A549 (cell line): ENCODE results near the gene SARDH. TPM values are rescaled to one million over a fixed set of nuclear protein-coding genes. Genes with fewer than 3 reads are reported as not detected.

Source experiments
- ATAC-seq, 2 experiments: fragments of 200-7000 bp in 1 of 2; fragments of >200 bp in 1 of 2; cut with Nextera tagmentation in 1 of 2; cut with Tn5 transposase in 1 of 2; 3 replicates each; pipeline versions ENCODE4 v1.8.0 to v1.9.1; 2018 to 2020; ENCODE audit warnings: mild to moderate bottlenecking in 1 of 2, moderate library complexity in 1 of 2
- CTCF ChIA-PET: fragments of 300-600 bp; sonication (Branson Sonifier 250); formaldehyde crosslinking; extraction: SDS; loops from one replicate; lab custom pipeline; 2021; ENCODE audit warnings: antibody characterized with exemption, inconsistent platforms; lab: Yijun Ruan, JAX
- POLR2A ChIA-PET: fragments of 350-600 bp; formaldehyde crosslinking; extraction: SDS; loops from one replicate; lab custom pipeline; 2021; ENCODE audit warnings: antibody characterized with exemption, inconsistent platforms; lab: Yijun Ruan, JAX
- DNase-seq, 2 experiments: peaks; one replicate each; pipeline versions ENCODE4 v3.0.0 to v3.0.0-alpha.2; 2011 to 2016; ENCODE audit warnings: low read depth in 1 of 2, low spot score in 1 of 2
- FAIRE-seq: peaks from 2 replicates; lab custom pipeline; 2011; peaks lifted over from hg19 to GRCh38; lab: Jason Lieb, UNC
- H3K27ac ChIP-seq, 2 experiments: fragments of >200 bp; sonication (Bioruptor Twin); formaldehyde crosslinking; 3 replicates each; pipeline ENCODE4 v1.5.1; 2016 to 2017
- H3K4me1 ChIP-seq: fragments of >200 bp; sonication (Bioruptor Twin); formaldehyde crosslinking; 3 replicates; pipeline ENCODE4 v1.6.1; 2016
- H3K4me2 ChIP-seq: fragments of >200 bp; sonication (Bioruptor Twin); formaldehyde crosslinking; 3 replicates; pipeline ENCODE4 v1.6.1; 2016
- H3K4me3 ChIP-seq: fragments of >200 bp; sonication (Bioruptor Twin); formaldehyde crosslinking; 3 replicates; pipeline ENCODE4 v1.5.1; 2016
- H3K9me3 ChIP-seq: fragments of >200 bp; sonication (Bioruptor Twin); formaldehyde crosslinking; 3 replicates; pipeline ENCODE4 v1.6.1; 2016
- BCL3 ChIP-seq: fragments of >200 bp; sonication (Bioruptor Twin); formaldehyde crosslinking; IDR thresholded peaks from 3 replicates; pipeline ENCODE4 v1.6.1; 2016
- CHD2 ChIP-seq: fragments of 150-350 bp; IDR thresholded peaks from 2 replicates; pipeline ENCODE4 v1.6.1; 2014; ENCODE audit warnings: low read length; ENCODE audit not compliant: partially characterized antibody
- CTCF ChIP-seq: fragments of >200 bp; sonication (Bioruptor Twin); formaldehyde crosslinking; IDR thresholded peaks from 3 replicates; pipeline ENCODE4 v1.5.1; 2016
- EHF ChIP-seq: fragments of 250-450 bp; sonication (Bioruptor Pico); IDR thresholded peaks from 2 replicates; pipeline ENCODE4 v1.5.0; 2020; ENCODE audit warnings: mild to moderate bottlenecking
- ESRRA ChIP-seq: fragments of 150-350 bp; IDR thresholded peaks from 2 replicates; pipeline ENCODE4 v1.6.1; 2014; ENCODE audit warnings: mild to moderate bottlenecking, low read length, borderline replicate concordance
- FOSL2 ChIP-seq, 2 experiments: fragments of 450-650 bp in 1 of 2; fragments of >200 bp in 1 of 2; sonication (Bioruptor Twin) in 1 of 2; formaldehyde crosslinking; IDR thresholded peaks; 2 replicates each; pipeline versions ENCODE4 v1.5.0 to v1.6.1; 2016 to 2020; ENCODE audit warnings: mild to moderate bottlenecking in 1 of 2, moderate library complexity in 1 of 2
- GATA3 ChIP-seq: IDR thresholded peaks from 2 replicates; pipeline ENCODE4 v1.6.1; 2012; ENCODE audit warnings: borderline replicate concordance
- HDAC2 ChIP-seq: fragments of 200-600 bp; sonication (generic); IDR thresholded peaks from 2 replicates; pipeline ENCODE4 v1.6.1; 2016
- HMGXB4 ChIP-seq: fragments of 250-450 bp; sonication (Bioruptor Pico); IDR thresholded peaks from 2 replicates; pipeline ENCODE4 v1.5.0; 2021; ENCODE audit warnings: mild to moderate bottlenecking, moderate library complexity, borderline replicate concordance
- KDM1A ChIP-seq: fragments of 200-600 bp; sonication (generic); IDR thresholded peaks from 2 replicates; pipeline ENCODE4 v1.6.1; 2016; ENCODE audit warnings: low read depth, mild to moderate bottlenecking
- MAZ ChIP-seq: fragments of 150-350 bp; IDR thresholded peaks from 2 replicates; pipeline ENCODE4 v1.6.1; 2014; ENCODE audit warnings: antibody characterized with exemption, low read depth, low read length, borderline replicate concordance
- NFE2L2 ChIP-seq: fragments of 150-350 bp; conservative IDR thresholded peaks from 2 replicates; pipeline ENCODE4 v1.6.1; 2014; ENCODE audit warnings: low read length
- PBX3 ChIP-seq: IDR thresholded peaks from 2 replicates; pipeline ENCODE4 v1.6.1; 2012
- POLR2AphosphoS2 ChIP-seq: conservative IDR thresholded peaks from 2 replicates; pipeline ENCODE4 v1.6.1; 2012; ENCODE audit warnings: low read length, improper control_type of control experiment, inconsistent platforms
- RAD21 ChIP-seq, 2 experiments: fragments of >200 bp in 1 of 2; sonication (Bioruptor Twin) in 1 of 2; formaldehyde crosslinking in 1 of 2; IDR thresholded peaks in 1 of 2; conservative IDR thresholded peaks in 1 of 2; 2 replicates in 1 of 2; 3 replicates in 1 of 2; pipeline ENCODE4 v1.6.1; 2012 to 2018; ENCODE audit warnings: inconsistent platforms in 1 of 2
- RARB ChIP-seq: fragments of 250-450 bp; sonication (Bioruptor Pico); IDR thresholded peaks from 2 replicates; pipeline ENCODE4 v1.8.0; 2021; ENCODE audit warnings: mild to moderate bottlenecking, moderate library complexity
- RCOR1 ChIP-seq: fragments of 150-350 bp; IDR thresholded peaks from 2 replicates; pipeline ENCODE4 v1.6.1; 2014; ENCODE audit warnings: antibody characterized with exemption, low read length, low read depth
- TP53 ChIP-seq: fragments of 250-450 bp; sonication (Bioruptor Pico); IDR thresholded peaks from 2 replicates; pipeline ENCODE4 v1.5.0; 2021; ENCODE audit warnings: mild to moderate bottlenecking, moderate library complexity
- ZC3H11A ChIP-seq: fragments of 450-650 bp; IDR thresholded peaks from 2 replicates; pipeline ENCODE4 v1.6.1; 2014; ENCODE audit warnings: antibody characterized with exemption, mild to moderate bottlenecking
- ZSCAN20 ChIP-seq: fragments of 250-450 bp; sonication (Bioruptor Pico); IDR thresholded peaks from 2 replicates; pipeline ENCODE4 v1.8.0; 2022; ENCODE audit warnings: mild to moderate bottlenecking, moderate library complexity
- WGBS: methylation state at CpG from one replicate; pipeline ENCODE4 v1.1.6; 2017; ENCODE audit errors: missing lambda C conversion rate; 5-methylcytosine and 5-hydroxymethylcytosine counted together
- polyA plus RNA-seq, 4 experiments: library from polyadenylated mRNA; depleted of rRNA in 3 of 4; stranded (reverse); fragments of >200 nt; fragmentation: RNase III in 1 of 4; extraction: RNeasy Plus Mini Kit Qiagen cat#74134 plus additional on column Dnase treatment in 1 of 4; gene quantifications; 2 replicates in 3 of 4; 3 replicates in 1 of 4; pipeline ENCODE4 v1.2.3, GENCODE V29; 2011 to 2017

Gene SARDH
- polyA plus RNA-seq, 2 of the 4 experiments (the other 2 are of a cell fraction), result 0.08 TPM; not detected in 1

GRCh38 chr9:133631111-133631510, 107.0 kb downstream of the SARDH start:
- WGBS, result 40% methylated on average over 6 of the region's 12 CpGs
- no peak for TF ChIP-seq EHF
- no peak for TF ChIP-seq ESRRA
- no peak for TF ChIP-seq FOSL2 (IDR thresholded peaks at IDR 0.05)
- TF ChIP-seq FOSL2 (CRISPR knock-in tag; IDR thresholded peaks at IDR 0.05), result no peak
- no peak for TF ChIP-seq PBX3
- TF ChIP-seq RARB (CRISPR knock-in tag), result no peak
- TF ChIP-seq GATA3, result no peak
- no peak for TF ChIP-seq MAZ
- TF ChIP-seq CTCF, result no peak
- no peak for TF ChIP-seq BCL3
- TF ChIP-seq HMGXB4 (CRISPR knock-in tag), result no peak
- TF ChIP-seq POLR2AphosphoS2, result no peak
- no peak overlapping the region for H3K4me3 ChIP-seq
- FAIRE-seq, result no peak
- no peak overlapping the region for H3K4me2 ChIP-seq
- no peaks in the 10 kb centered on the region for H3K9me3 ChIP-seq
- ATAC-seq, result no peak
- no peak overlapping the region for H3K27ac ChIP-seq
- ChIA-PET POLR2A (no interaction called here), CTCF (interaction anchor here (1.5 to 2.7 kb wide), 2 partner anchors 12 to 26 kb away, joined by 3 to 7 read pairs; no protein-coding TSS in a partner anchor)
- DNase-seq, result no peak
- no peaks in the 10 kb centered on the region for H3K4me1 ChIP-seq

- no peak for FAIRE-seq
- no peak for ATAC-seq
- TF ChIP-seq ZC3H11A (no peak), RARB (CRISPR knock-in tag) (no peak), RCOR1 (no peak), HDAC2 (no peak), NFE2L2 (no peak), KDM1A (no peak), TP53 (CRISPR knock-in tag) (no peak), CHD2 (no peak), ZSCAN20 (CRISPR knock-in tag) (no peak), EHF (no peak), PBX3 (no peak), RAD21 (conservative IDR thresholded peaks at IDR 0.05 in 1 of 2, IDR thresholded peaks at IDR 0.05 in 1 of 2) (no peak)
- H3K4me2 ChIP-seq, result no peak overlapping the region
- ChIA-PET CTCF (no interaction called here), POLR2A (no interaction called here)
- no peak overlapping the region for H3K27ac ChIP-seq
- no peak overlapping the region for H3K4me3 ChIP-seq
- DNase-seq, result no peak
- H3K4me1 ChIP-seq, result no peaks in the 10 kb centered on the region
- 47% methylated on average over 6 of the region's 23 CpGs for WGBS
- no peaks in the 10 kb centered on the region for H3K9me3 ChIP-seq
These were observed 108.7 kb downstream of the SARDH start for GRCh38 chr9:133629221-133630110.
